HEK293 (cell line): ENCODE results near the gene LAMP1.

ENCODE experiments used
- CTCF ChIA-PET: fragments of 350-600 bp; formaldehyde crosslinking; extraction: SDS; loops from one replicate; lab custom pipeline; 2021; ENCODE audit warnings: antibody characterized with exemption; lab: Yijun Ruan, JAX
- POLR2A ChIA-PET: fragments of 300-600 bp; formaldehyde crosslinking; extraction: SDS; loops from one replicate; lab custom pipeline; 2020; ENCODE audit warnings: antibody characterized with exemption, inconsistent platforms; lab: Yijun Ruan, JAX
- H3K27ac ChIP-seq: fragments of 200-500 bp; sonication (Bioruptor generic); 2 replicates; pipeline ENCODE4 v1.5.1; 2014; ENCODE audit warnings: low read depth, low read length, control low read depth, inconsistent platforms; ENCODE audit errors: extremely low read depth
- H3K36me3 ChIP-seq, 2 experiments: fragments of 200-500 bp in 1 of 2; sonication (Bioruptor generic) in 1 of 2; 1 replicate in 1 of 2; 2 replicates in 1 of 2; pipeline ENCODE4 v1.5.1; 2014 to 2017; ENCODE audit warnings: inconsistent platforms in 2 of 2, low read length in 2 of 2; ENCODE audit not compliant: control insufficient read depth in 2 of 2, insufficient read depth in 1 of 2
- H3K4me1 ChIP-seq: fragments of 200-500 bp; sonication (Bioruptor generic); 2 replicates; pipeline ENCODE4 v1.5.1; 2014; ENCODE audit warnings: mild to moderate bottlenecking, low read length, inconsistent platforms; ENCODE audit not compliant: control insufficient read depth, insufficient read depth
- H3K4me3 ChIP-seq: 2 replicates; pipeline ENCODE4 v1.5.1; 2011; ENCODE audit warnings: low read depth, mild to moderate bottlenecking, control low read depth, low read length, moderate library complexity
- H3K9me3 ChIP-seq: fragments of 200-500 bp; sonication (Bioruptor generic); 2 replicates; pipeline ENCODE4 v1.5.1; 2014; ENCODE audit warnings: low read depth, low read length, inconsistent platforms; ENCODE audit not compliant: control insufficient read depth, insufficient read depth
- GLI2 ChIP-seq: fragments of 450-650 bp; formaldehyde crosslinking; IDR thresholded peaks from 2 replicates; pipeline ENCODE4; 2017; ENCODE audit warnings: missing biosample characterization, missing genetic modification characterization, low read depth, borderline replicate concordance
- OSR2 ChIP-seq: fragments of 450-650 bp; formaldehyde crosslinking; IDR thresholded peaks from 2 replicates; pipeline ENCODE4 v1.5.1; 2016; ENCODE audit warnings: missing biosample characterization, missing genetic modification characterization
- ZBTB21 ChIP-seq: fragments of 450-650 bp; formaldehyde crosslinking; IDR thresholded peaks from 2 replicates; pipeline ENCODE4 v1.5.1; 2017; ENCODE audit warnings: missing biosample characterization, missing genetic modification characterization
- ZEB2 ChIP-seq: fragments of 450-650 bp; formaldehyde crosslinking; IDR thresholded peaks from 2 replicates; pipeline ENCODE4 v1.5.1; 2016; ENCODE audit warnings: missing biosample characterization, missing genetic modification characterization
- ZFHX2 ChIP-seq: fragments of 450-650 bp; formaldehyde crosslinking; conservative IDR thresholded peaks from 2 replicates; pipeline ENCODE4 v1.5.1; 2016; ENCODE audit warnings: missing biosample characterization, missing genetic modification characterization
- ZFP37 ChIP-seq: fragments of 450-650 bp; formaldehyde crosslinking; IDR thresholded peaks from 2 replicates; pipeline ENCODE4 v1.5.1; 2016; ENCODE audit warnings: missing biosample characterization, missing genetic modification characterization
- ZFP69B ChIP-seq: fragments of 450-650 bp; formaldehyde crosslinking; IDR thresholded peaks from 2 replicates; pipeline ENCODE4 v1.5.1; 2016; ENCODE audit warnings: missing biosample characterization, missing genetic modification characterization
- ZNF10 ChIP-seq: fragments of 450-650 bp; formaldehyde crosslinking; IDR thresholded peaks from 2 replicates; pipeline ENCODE4 v1.5.1; 2017; ENCODE audit warnings: missing biosample characterization, missing genetic modification characterization
- ZNF133 ChIP-seq: fragments of 450-650 bp; formaldehyde crosslinking; IDR thresholded peaks from 2 replicates; pipeline ENCODE4 v1.5.1; 2016; ENCODE audit warnings: missing biosample characterization, missing genetic modification characterization
- ZNF211 ChIP-seq: fragments of 450-650 bp; formaldehyde crosslinking; IDR thresholded peaks from 2 replicates; pipeline ENCODE4 v1.5.1; 2016; ENCODE audit warnings: low read depth, missing biosample characterization, missing genetic modification characterization
- ZNF24 ChIP-seq: fragments of 450-650 bp; formaldehyde crosslinking; IDR thresholded peaks from 2 replicates; pipeline ENCODE4 v1.5.1; 2016; ENCODE audit warnings: missing biosample characterization, missing genetic modification characterization
- ZNF292 ChIP-seq: fragments of 450-650 bp; formaldehyde crosslinking; IDR thresholded peaks from 2 replicates; pipeline ENCODE4 v1.5.1; 2016; ENCODE audit warnings: low read depth, missing biosample characterization, missing genetic modification characterization, borderline replicate concordance
- ZNF302 ChIP-seq: fragments of 450-650 bp; formaldehyde crosslinking; IDR thresholded peaks from 2 replicates; pipeline ENCODE4 v1.5.1; 2016; ENCODE audit warnings: missing biosample characterization, missing genetic modification characterization, low read depth
- ZNF354C ChIP-seq: fragments of 450-650 bp; formaldehyde crosslinking; IDR thresholded peaks from 2 replicates; pipeline ENCODE4 v1.5.1; 2016; ENCODE audit warnings: missing biosample characterization, missing genetic modification characterization, low read depth, borderline replicate concordance
- ZNF416 ChIP-seq: fragments of 450-650 bp; formaldehyde crosslinking; IDR thresholded peaks from 2 replicates; pipeline ENCODE4 v1.5.1; 2016; ENCODE audit warnings: missing biosample characterization, missing genetic modification characterization
- ZNF473 ChIP-seq: fragments of 450-650 bp; formaldehyde crosslinking; IDR thresholded peaks from 2 replicates; pipeline ENCODE4 v1.5.1; 2017; ENCODE audit warnings: missing biosample characterization, missing genetic modification characterization
- ZNF530 ChIP-seq: fragments of 450-650 bp; formaldehyde crosslinking; IDR thresholded peaks from 2 replicates; pipeline ENCODE4 v1.5.1; 2016; ENCODE audit warnings: low read depth, missing biosample characterization, missing genetic modification characterization
- ZNF571 ChIP-seq: fragments of 450-650 bp; formaldehyde crosslinking; IDR thresholded peaks from 2 replicates; pipeline ENCODE4 v1.5.0; 2017; ENCODE audit warnings: missing biosample characterization, missing genetic modification characterization
- ZNF600 ChIP-seq: fragments of 450-650 bp; formaldehyde crosslinking; IDR thresholded peaks from 2 replicates; pipeline ENCODE4 v1.5.1; 2016; ENCODE audit warnings: missing biosample characterization, missing genetic modification characterization
- ZNF623 ChIP-seq: fragments of 450-650 bp; formaldehyde crosslinking; IDR thresholded peaks from 2 replicates; pipeline ENCODE4 v1.5.1; 2016; ENCODE audit warnings: missing biosample characterization, missing genetic modification characterization
- ZNF629 ChIP-seq: fragments of 450-650 bp; formaldehyde crosslinking; IDR thresholded peaks from 2 replicates; pipeline ENCODE4 v1.5.1; 2017; ENCODE audit warnings: missing biosample characterization, missing genetic modification characterization
- ZNF660 ChIP-seq: fragments of 450-650 bp; IDR thresholded peaks from 2 replicates; pipeline ENCODE4 v1.5.1; 2018; ENCODE audit warnings: missing biosample characterization, mild to moderate bottlenecking, missing genetic modification characterization
- ZNF664 ChIP-seq: fragments of 450-650 bp; formaldehyde crosslinking; IDR thresholded peaks from 2 replicates; pipeline ENCODE4 v1.5.1; 2016; ENCODE audit warnings: missing biosample characterization, missing genetic modification characterization
- ZNF747 ChIP-seq: fragments of 450-650 bp; formaldehyde crosslinking; IDR thresholded peaks from 2 replicates; pipeline ENCODE4 v1.5.1; 2016; ENCODE audit warnings: missing biosample characterization, missing genetic modification characterization
- TF ChIP-seq, protein P1 (sequence below): fragments of 450-650 bp; formaldehyde crosslinking; IDR thresholded peaks from 2 replicates; pipeline ENCODE4 v1.5.1; 2016; ENCODE audit warnings: missing biosample characterization, missing genetic modification characterization
- TF ChIP-seq, protein P2 (sequence below): fragments of 450-650 bp; formaldehyde crosslinking; IDR thresholded peaks from 2 replicates; pipeline ENCODE4 v1.5.1; 2016; ENCODE audit warnings: missing biosample characterization, missing genetic modification characterization
- TF ChIP-seq, protein P3 (sequence below): fragments of 450-650 bp; formaldehyde crosslinking; IDR thresholded peaks from 2 replicates; pipeline ENCODE4 v1.5.1; 2017; ENCODE audit warnings: missing biosample characterization, mild to moderate bottlenecking, missing genetic modification characterization, moderate library complexity
- TF ChIP-seq, protein P4 (sequence below): fragments of 450-650 bp; formaldehyde crosslinking; IDR thresholded peaks from 2 replicates; pipeline ENCODE4 v1.5.1; 2016; ENCODE audit warnings: missing biosample characterization, missing genetic modification characterization
- TF ChIP-seq, protein P5 (sequence below): fragments of 450-650 bp; formaldehyde crosslinking; IDR thresholded peaks from 2 replicates; pipeline ENCODE4 v1.5.1; 2016; ENCODE audit warnings: missing biosample characterization, missing genetic modification characterization

The LAMP1 gene

DNA sequence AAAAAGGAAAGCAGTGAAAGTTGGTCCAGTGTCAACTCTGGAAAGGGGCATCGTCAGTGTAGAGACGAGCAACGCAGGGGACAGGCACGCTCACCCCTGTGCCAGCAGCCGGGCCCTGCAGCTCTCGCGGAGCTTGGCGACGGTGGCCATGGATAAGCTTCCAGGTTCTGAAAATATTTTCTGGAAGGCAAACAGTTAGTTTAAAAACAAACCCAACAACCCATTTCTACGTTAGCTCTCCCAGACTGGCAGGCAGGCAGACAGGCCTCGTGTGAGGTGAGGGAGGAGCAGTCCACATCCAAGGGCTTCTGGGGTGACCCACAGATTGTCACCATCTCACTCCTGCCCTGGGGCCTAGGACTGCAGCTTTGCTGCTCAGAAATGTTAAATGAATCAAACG lies 27.4 kb downstream of the LAMP1 start (continued):
- TF ChIP-seq ZBTB21 (tag by site-specific recombination) (no peak), ZFP69B (tag by site-specific recombination) (no peak), ZNF292 (tag by site-specific recombination) (no peak), ZNF24 (no peak), ZNF664 (tag by site-specific recombination) (no peak), ZNF133 (tag by site-specific recombination) (no peak)
- TF ChIP-seq, protein P1, sequence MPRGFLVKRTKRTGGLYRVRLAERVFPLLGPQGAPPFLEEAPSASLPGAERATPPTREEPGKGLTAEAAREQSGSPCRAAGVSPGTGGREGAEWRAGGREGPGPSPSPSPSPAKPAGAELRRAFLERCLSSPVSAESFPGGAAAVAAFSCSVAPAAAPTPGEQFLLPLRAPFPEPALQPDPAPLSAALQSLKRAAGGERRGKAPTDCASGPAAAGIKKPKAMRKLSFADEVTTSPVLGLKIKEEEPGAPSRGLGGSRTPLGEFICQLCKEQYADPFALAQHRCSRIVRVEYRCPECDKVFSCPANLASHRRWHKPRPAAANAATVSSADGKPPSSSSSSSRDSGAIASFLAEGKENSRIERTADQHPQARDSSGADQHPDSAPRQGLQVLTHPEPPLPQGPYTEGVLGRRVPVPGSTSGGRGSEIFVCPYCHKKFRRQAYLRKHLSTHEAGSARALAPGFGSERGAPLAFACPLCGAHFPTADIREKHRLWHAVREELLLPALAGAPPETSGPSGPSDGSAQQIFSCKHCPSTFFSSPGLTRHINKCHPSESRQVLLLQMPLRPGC = no peak
- TF ChIP-seq, protein P2, sequence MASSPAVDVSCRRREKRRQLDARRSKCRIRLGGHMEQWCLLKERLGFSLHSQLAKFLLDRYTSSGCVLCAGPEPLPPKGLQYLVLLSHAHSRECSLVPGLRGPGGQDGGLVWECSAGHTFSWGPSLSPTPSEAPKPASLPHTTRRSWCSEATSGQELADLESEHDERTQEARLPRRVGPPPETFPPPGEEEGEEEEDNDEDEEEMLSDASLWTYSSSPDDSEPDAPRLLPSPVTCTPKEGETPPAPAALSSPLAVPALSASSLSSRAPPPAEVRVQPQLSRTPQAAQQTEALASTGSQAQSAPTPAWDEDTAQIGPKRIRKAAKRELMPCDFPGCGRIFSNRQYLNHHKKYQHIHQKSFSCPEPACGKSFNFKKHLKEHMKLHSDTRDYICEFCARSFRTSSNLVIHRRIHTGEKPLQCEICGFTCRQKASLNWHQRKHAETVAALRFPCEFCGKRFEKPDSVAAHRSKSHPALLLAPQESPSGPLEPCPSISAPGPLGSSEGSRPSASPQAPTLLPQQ (tag by site-specific recombination) = no peak
- TF ChIP-seq, protein P3, sequence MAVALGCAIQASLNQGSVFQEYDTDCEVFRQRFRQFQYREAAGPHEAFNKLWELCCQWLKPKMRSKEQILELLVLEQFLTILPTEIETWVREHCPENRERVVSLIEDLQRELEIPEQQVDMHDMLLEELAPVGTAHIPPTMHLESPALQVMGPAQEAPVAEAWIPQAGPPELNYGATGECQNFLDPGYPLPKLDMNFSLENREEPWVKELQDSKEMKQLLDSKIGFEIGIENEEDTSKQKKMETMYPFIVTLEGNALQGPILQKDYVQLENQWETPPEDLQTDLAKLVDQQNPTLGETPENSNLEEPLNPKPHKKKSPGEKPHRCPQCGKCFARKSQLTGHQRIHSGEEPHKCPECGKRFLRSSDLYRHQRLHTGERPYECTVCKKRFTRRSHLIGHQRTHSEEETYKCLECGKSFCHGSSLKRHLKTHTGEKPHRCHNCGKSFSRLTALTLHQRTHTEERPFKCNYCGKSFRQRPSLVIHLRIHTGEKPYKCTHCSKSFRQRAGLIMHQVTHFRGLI (tag by site-specific recombination) = no peak

DNA sequence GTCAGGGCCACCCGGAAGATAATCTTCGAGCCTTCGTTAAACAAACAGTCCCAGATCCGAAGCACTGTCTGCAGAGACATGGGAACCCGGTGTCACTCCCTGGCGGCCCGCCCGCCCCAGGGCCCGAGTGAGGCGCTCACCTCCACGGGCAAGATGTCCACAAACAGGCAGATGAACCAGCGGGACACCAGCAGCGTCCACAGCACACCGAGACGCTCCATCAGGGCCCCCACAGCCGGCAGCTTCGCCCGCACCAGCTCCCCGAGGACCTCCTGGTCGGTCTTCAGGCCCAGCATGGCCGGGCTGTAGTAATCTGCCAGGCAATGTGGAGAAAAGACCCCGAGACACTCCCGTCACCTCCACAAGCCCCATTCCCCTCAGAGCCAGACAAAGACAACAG lies 28.7 kb downstream of the LAMP1 start:
- Histone ChIP-seq H3K9me3 (no peaks in the 10 kb centered on the region), H3K36me3 (peaks cover 0 to 43% of the 10 kb centered on the region in 2 experiments; a peak in 1 of 3 replicates), H3K4me1 (no peaks in the 10 kb centered on the region), H3K4me3 (no peak overlapping the region), H3K27ac (no peak overlapping the region)
- CTCF ChIA-PET = no interaction called here
- TF ChIP-seq GLI2 (tag by site-specific recombination) (no peak), ZNF211 (tag by site-specific recombination) (no peak), ZNF354C (tag by site-specific recombination) (no peak), ZNF530 (tag by site-specific recombination) (no peak)
- POLR2A ChIA-PET = no interaction called here

DNA sequence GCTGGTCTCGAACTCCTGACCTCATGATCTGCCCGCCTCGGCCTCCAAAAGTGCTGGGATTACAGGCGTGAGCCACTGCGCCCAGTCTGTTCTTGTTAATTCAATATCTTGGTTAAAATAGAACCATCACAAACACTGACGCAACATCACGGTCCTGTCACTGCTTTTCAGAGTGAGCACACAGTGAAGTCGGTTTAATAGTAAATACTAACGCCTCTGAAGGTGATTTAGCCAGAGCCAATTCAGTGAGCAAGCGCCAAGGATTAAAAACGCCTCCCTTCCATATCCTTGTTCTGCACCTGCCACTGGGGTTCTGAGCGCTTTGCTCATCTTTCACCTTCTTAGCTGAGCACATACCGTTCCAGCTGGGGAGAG lies 30.3 kb downstream of the LAMP1 start:
- peaks cover 0 to 27% of the 10 kb centered on the region in 2 experiments; a peak in 1 of 3 replicates for H3K36me3 ChIP-seq
- H3K4me1 ChIP-seq = no peaks in the 10 kb centered on the region
- POLR2A ChIA-PET = no interaction called here
- H3K9me3 ChIP-seq = no peaks in the 10 kb centered on the region
- CTCF ChIA-PET = no interaction called here
- H3K4me3 ChIP-seq = no peak overlapping the region
- no peak overlapping the region for H3K27ac ChIP-seq
- TF ChIP-seq, protein P4, sequence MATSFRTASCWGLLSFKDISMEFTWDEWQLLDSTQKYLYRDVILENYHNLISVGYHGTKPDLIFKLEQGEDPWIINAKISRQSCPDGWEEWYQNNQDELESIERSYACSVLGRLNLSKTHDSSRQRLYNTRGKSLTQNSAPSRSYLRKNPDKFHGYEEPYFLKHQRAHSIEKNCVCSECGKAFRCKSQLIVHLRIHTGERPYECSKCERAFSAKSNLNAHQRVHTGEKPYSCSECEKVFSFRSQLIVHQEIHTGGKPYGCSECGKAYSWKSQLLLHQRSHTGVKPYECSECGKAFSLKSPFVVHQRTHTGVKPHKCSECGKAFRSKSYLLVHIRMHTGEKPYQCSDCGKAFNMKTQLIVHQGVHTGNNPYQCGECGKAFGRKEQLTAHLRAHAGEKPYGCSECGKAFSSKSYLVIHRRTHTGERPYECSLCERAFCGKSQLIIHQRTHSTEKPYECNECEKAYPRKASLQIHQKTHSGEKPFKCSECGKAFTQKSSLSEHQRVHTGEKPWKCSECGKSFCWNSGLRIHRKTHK (tag by site-specific recombination) = no peak
- TF ChIP-seq ZFP37 (tag by site-specific recombination) = no peak
- TF ChIP-seq OSR2 = no peak
- TF ChIP-seq ZNF623 (tag by site-specific recombination) = no peak
- TF ChIP-seq ZEB2 (tag by site-specific recombination) = no peak
- TF ChIP-seq ZNF571 (tag by site-specific recombination) = no peak
- TF ChIP-seq ZNF10 = no peak
- TF ChIP-seq ZNF302 (tag by site-specific recombination) = no peak
- TF ChIP-seq ZNF416 (tag by site-specific recombination) = no peak
- TF ChIP-seq ZNF660 (tag by site-specific recombination) = no peak
- TF ChIP-seq ZNF473 (tag by site-specific recombination) = no peak
- TF ChIP-seq ZNF600 = no peak; the same call in 1 of the 2 replicates
- TF ChIP-seq, protein P5, sequence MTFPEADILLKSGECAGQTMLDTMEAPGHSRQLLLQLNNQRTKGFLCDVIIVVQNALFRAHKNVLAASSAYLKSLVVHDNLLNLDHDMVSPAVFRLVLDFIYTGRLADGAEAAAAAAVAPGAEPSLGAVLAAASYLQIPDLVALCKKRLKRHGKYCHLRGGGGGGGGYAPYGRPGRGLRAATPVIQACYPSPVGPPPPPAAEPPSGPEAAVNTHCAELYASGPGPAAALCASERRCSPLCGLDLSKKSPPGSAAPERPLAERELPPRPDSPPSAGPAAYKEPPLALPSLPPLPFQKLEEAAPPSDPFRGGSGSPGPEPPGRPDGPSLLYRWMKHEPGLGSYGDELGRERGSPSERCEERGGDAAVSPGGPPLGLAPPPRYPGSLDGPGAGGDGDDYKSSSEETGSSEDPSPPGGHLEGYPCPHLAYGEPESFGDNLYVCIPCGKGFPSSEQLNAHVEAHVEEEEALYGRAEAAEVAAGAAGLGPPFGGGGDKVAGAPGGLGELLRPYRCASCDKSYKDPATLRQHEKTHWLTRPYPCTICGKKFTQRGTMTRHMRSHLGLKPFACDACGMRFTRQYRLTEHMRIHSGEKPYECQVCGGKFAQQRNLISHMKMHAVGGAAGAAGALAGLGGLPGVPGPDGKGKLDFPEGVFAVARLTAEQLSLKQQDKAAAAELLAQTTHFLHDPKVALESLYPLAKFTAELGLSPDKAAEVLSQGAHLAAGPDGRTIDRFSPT (tag by site-specific recombination) = no peak
- TF ChIP-seq ZNF629 (tag by site-specific recombination) = no peak
- TF ChIP-seq ZNF747 (tag by site-specific recombination) = no peak
- TF ChIP-seq ZFHX2 (tag by site-specific recombination) = no peak
